NK-92 (cell line): ENCODE results near the gene ADK.

Experiments
- DNase-seq: peaks from one replicate; lab custom pipeline; 2025; ENCODE audit not compliant: unreplicated experiment; lab: John Stamatoyannopoulos, UW

Gene ADK

GRCh38 chr10:74234569-74234968, 83.5 kb downstream of the ADK start:
- no peak for DNase-seq

DNA sequence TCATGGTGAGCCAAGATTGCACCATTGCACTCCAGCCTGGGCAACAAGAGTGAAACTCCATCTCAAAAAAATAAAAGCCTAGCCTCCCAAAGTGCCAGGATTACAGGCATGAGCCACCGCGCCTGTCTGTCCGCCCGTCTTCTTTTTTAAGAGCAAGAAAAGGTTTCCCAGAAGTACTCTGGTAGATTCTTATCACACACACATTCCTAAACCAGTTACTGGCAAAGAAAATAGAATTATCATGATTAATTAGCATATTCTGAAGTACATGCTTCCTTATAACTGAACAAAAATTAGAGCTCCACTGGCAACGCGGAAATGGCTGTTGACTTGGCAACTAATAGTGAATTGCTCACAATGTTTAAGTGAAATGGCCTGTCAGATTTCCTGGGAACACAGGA, 87.0 kb downstream of the ADK start:
- no peak for DNase-seq

DNA sequence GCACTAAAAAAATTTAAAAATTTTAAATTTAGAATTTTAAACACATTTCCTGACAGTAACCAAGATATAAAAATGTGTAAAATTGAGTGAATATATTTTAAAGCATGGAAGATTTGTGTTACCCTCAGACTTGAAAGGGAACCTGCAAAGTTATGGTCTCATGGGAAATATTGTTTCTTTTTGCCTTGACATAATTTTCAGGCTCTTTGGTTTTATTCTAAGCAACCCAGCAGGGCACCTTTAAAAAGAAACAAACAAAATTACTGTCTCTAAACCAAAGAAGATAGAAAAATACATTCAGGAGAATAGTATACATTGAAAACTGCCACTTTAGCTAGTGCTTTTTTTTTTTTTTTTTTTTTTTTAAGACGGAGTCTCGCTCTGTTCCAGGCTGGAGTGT, 87.5 kb downstream of the ADK start:
- DNase-seq: no peak

DNA sequence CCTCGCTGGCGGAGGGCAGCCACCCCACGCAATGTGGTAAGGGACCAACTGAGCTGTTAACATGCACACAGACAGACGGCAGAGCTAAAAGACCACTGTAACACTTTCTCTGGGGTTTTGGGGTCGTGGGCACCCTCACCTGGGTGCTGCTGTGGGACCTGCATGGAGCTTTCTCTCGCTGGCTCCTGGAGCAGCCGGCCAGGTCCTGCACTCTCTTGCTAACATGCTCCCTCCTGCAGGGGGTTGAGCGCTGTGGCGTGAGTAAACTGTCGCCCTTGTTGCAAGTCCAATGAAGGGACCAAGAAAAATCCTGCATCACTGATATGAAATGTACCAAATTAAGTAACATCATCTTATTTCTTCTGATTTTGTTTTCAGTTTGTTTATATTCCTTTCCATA, 92.0 kb downstream of the ADK start:
- no peak for DNase-seq

DNA sequence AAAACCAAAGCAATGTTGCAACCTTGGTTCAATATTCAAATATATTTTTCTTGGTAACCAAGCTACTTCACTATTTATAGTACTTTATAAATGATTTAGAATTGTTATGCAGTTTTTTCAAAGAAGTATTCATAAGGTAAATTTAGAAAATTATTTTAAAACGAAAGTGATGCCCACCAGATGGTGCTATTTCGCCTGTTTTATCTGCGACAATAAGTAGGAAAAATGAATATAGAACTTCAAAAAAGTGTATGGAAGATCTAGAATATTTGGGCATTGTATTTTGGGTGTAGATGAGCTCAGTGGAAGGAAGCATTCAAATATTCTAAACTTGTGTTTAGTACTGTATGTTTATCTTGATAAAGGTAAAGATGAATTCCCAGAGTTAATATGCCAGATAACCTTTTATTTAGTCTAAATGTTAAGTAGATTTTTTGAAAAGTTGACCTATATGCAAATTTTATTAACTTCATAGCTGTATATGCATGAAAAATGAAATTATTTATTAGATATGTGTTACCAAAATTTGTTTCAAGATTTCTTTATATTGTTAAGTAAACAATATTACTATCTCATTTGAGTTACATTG, 93.2 kb downstream of the ADK start:
- DNase-seq: no peak

- no peak for DNase-seq
Observed at GRCh38 chr10:74244807-74245206, 93.8 kb downstream of the ADK start.

- DNase-seq: no peak
Observed at GRCh38 chr10:74246495-74246894, 95.5 kb downstream of the ADK start.

GRCh38 chr10:74249865-74250264, 98.8 kb downstream of the ADK start:
- DNase-seq: no peak

- DNase-seq: no peak
Observed at GRCh38 chr10:74255214-74255613, 104.2 kb downstream of the ADK start.

DNA sequence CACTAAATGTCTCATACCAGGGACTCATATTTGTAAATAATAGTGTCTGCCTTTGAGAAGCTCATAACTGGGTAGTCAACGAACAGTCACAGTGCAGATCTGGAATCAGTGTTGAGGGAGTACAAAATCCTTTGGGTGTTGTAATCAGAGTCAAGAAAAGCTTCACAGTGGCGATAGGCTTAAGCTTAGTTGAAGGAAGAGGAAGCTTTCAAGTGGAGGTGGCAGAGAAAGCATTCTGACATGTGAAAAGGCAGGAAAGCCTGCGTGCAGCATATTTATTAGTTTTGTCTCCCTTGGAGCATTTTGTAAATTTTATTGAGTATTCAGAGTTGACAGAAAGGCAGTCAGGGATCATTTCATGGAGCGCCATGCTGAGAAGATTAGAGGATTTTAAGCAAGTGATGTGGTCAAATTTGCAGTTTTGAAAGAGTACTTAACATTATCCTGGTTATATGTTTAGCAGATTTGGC, 104.9 kb downstream of the ADK start:
- DNase-seq: no peak

DNA sequence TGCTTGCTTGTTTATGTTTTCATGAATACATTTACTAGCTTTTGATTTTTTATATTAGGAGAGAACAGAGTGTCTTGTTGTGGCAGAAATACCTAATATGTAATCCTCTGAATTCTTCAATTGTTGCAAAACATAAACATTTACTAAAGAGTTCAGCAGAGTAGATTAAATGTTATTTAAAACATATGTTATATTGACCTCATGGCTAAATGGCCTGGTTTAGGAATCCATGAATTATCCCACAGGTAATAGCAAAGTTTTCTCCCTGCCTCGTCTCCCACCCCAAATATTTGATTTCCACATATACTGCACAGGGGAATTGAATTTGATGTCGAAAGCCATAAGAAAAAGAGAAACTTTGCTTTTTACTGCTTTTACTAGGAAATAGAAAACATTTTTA, 111.8 kb downstream of the ADK start:
- no peak for DNase-seq

GRCh38 chr10:74263996-74264395, 113.0 kb downstream of the ADK start:
- DNase-seq: no peak

DNA sequence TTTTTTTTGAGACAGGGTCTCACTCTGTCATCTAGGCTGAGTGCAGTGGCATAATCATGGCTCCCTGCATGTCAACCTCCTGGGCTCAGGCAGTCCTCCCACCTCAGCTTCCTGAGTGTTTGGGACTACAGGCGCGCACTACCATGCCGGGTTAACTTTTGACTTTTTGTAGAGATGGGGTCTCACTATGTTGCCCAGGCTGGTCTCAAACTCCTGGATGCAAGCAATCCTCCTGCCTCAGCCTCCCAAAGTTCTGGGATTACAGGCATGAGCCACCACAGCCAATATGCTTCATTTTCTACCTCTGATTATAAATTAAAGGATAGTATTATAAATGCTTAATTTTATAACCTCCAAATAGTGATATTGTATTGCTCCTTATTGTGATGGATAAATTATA, 121.3 kb downstream of the ADK start:
- no peak for DNase-seq

DNA sequence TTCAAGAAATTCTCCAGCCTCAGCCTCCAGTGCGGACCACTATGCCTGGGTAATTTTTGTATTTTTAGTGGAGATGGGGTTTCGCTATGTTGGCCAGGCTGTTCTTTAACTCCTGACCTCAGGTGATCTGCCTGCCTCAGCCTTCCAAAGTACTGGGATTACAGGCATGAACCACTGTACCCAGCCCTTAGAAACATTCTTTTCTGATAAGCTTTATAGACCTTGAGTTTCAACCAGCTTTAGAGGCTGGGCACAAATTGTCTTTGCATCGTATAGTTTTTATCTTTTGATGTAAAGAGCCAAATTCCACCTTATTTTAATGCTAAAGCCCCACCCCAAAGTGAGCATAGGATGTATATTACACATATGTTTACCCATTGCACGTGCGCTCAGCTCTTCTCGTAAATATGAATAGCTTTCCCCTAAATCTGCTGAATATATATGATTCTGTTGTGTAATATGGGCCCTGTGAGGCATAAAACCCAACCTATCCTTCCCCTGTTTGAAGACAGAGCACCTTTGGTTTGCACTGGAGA, 124.8 kb downstream of the ADK start:
- no peak for DNase-seq

- DNase-seq: no peak
Observed at GRCh38 chr10:74276416-74276815, 125.4 kb downstream of the ADK start.

DNA sequence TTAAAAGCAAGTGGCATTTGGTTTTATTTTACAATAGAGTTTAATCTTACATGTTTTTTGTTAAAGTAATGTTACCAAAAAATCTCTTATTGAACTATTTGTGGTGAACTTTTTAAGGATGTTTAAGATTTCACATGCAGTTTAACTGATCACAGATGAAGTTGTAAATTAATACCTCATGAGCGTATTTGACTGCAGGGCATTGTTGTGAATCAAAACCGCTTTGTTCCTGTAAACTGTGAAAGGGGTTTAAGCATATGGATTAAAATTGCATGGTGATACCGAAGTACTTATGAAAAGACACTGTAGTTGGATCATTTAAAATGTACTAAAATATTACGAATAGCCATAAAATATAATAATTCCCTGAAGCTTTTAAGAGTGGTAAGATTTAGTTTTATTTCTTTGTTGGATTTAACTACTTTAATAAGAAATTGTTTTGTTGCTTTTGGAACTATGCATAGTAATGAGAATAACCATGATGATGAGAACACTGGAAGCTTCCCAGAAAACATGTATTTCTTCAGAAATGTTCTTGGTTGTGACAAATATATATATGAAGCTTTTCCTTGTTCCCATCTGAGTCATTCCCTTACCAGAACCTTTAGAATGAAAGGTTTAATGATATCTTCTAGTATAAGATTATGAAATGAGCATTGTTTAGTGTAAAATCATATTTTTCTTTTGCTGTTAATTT, 131.3 kb downstream of the ADK start:
- no peak for DNase-seq

GRCh38 chr10:74282848-74283210, 131.8 kb downstream of the ADK start:
- DNase-seq: no peak

- no peak for DNase-seq
Observed at GRCh38 chr10:74289188-74289587, 138.2 kb downstream of the ADK start.

GRCh38 chr10:74289951-74290350, 138.9 kb downstream of the ADK start:
- DNase-seq: no peak

DNA sequence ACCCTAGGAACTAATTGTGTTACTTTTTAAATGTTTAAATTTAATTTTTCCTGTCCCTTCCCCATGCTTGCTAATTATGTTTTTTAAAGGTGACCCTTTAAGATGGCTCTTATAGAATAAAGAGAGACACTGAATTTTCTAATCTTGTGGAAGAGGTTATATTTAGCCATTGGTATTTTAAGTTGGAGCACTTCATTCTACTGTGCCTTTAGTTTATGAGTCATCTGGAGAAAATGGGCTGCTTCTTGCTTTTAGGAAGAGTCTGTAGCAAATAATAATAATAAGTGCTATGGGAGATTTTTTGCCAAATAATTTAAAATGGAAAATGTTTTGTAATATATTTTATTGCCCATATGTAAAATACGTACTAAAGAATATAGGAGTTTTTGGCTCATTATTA, 139.7 kb downstream of the ADK start:
- DNase-seq: no peak

- no peak for DNase-seq
Observed at GRCh38 chr10:74292871-74293427, 141.9 kb downstream of the ADK start.

DNA sequence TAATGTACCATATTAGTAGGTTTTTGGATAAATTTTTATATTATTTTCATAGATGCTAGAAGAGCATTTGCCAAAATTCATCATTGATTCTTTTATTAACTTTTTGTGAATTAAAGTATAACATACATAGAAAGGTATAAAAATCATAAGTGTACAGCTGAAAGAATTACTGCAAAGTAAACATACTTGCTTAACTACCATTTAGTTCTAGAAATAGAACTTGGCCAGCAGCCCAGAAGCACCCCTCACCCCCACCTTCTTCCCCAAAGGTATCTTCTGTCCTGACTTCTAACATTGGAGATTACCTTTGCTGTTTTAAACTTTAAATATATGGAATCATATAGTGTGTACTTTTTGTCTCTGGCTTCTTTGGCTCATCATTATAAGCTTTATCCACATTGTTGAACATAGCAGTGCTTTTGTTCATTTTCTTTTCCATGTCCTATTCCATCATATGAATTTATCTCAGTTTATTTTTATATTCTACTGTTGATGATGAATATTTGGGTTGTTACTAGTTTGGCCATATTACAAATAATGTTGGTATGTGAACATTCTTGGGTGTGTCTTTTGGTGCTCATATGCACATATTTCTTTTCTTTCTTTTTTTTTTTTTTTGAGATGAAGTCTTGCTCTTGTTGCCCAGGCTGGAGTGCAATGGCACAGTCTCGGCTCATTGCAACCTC, 142.8 kb downstream of the ADK start:
- no peak for DNase-seq
